NCI-H748 treated with DMSO at 0.1 percent for 48 hours (cell line): ENCODE data around the gene SNRNP27.
"Not testable (repeated sequence)": the region's sequence is repeated elsewhere in the genome, so short reads cannot be mapped to it uniquely, and the experiment has no call there.

ENCODE experiments used
- DNase-seq: peaks from one replicate; lab custom pipeline; 2025; lab: John Stamatoyannopoulos, UW

SNRNP27 gene

DNA sequence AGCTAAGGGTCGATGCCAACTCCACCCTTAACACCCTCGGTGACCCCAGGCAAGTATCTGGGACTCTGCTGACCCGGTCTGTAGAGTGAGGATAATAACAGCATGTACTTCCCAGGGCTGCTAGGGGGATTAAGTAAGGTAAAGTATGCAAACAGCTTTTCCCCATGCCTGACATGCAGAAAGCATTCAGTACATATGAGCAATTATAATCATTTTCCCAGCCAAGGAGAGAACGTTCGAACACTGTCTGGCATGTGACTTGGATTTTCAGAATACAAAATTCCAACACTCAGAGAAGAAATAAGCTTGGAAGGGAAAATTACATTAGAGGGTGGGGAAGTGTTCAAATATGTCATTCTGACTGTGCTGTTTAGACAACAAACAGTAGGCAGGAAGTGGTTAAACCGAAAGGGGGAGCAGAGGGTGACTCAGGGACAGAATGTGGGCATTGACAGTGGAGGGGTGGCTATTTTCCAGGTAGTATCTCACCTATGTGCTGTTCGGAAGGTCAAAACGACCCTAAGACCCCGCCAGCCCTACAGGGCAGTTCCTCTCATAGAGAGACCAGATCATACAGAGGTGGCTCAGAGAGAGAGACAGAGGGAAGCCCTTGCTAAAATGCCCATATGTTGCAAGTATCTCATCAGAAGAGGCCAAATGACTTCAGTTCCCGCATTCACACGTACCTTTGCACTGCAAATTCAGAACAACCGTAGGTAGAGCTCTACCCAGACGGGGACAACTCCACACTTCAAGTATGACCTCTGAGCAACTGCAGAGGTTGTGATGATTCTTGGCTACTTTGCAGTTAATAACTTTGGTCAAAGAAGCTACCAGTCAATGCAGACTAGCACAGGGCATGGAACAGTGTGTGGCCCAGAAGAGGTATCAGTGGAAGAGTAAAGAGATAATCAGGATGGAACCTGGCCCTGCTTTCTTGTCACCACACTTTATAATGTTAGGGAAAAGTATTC is 52.9 kb downstream of the SNRNP27 start:
- DNase-seq: no peak

DNA sequence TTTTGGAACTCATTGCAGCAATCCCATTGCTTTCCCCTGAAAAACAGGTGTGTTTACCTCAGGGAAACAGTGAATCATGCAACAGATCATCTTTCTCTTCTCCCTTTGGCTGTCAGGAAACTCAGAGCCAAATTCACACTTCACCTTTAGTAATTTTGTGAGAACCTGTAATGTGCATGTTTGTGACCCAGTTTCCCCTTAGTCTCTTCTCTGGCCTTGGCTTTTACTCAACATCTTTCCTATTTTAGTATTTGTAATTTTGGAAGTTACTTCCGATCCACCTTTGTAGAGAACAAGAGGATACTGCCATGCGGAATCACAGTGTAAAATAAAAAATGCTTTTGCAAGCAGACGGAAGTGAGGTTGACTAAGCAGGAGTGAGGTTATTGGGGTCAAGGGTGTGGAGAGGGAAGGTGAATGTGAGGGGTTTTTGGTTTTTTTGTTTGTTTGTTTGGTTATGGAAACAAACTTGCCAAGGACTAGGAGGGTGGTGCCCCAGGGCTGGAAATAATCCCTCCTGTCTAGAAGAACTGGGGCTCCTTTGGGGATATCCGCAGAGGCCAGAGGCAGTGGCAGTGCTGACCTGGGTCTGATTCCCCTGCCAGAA is 53.7 kb downstream of the SNRNP27 start:
- DNase-seq: no peak

DNA sequence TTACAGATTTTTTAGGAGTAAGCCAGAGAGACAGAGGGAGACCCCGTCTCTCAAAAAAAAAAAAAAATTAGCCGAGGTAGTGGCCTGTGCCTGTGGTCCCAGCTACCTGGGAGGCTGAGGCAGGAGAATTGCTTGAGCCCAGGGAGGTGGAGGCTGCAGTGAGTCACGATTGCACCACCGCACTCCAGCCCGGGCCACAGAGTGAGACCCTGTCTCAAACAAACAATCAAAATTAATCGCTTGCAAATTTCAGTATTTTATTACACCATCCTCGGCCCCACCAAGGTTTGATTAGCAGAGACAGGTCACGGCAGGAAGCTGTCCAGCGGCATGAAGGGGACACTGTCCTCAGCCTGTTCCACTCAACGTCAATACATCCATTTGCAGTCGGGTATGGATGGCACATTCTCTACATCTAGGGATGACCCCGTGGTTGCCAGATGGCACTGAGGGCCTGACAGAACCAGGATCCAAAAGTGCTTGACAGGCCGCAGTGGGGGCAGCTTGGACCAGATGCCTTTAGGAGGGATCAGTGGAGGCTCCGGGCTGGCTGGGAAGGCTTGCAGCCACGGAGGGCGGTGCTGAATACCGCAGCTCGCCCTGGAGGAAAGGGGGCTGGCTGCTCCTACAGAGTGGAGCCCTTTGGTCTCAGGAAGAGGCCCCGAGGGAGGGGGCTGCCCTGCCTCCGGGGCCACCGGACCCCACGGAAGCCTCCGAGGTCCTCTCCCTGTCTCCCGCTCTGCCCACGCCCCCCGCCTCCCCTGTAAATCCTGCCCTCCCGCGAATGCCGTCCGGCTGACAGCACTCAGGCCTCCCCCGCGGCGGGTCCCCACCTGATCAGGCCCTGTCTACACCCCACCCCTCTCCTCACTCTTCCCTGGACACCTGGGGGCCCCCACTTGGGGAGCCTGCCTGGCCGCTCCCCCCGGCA is 54.5 kb downstream of the SNRNP27 start:
- DNase-seq: no peak

DNA sequence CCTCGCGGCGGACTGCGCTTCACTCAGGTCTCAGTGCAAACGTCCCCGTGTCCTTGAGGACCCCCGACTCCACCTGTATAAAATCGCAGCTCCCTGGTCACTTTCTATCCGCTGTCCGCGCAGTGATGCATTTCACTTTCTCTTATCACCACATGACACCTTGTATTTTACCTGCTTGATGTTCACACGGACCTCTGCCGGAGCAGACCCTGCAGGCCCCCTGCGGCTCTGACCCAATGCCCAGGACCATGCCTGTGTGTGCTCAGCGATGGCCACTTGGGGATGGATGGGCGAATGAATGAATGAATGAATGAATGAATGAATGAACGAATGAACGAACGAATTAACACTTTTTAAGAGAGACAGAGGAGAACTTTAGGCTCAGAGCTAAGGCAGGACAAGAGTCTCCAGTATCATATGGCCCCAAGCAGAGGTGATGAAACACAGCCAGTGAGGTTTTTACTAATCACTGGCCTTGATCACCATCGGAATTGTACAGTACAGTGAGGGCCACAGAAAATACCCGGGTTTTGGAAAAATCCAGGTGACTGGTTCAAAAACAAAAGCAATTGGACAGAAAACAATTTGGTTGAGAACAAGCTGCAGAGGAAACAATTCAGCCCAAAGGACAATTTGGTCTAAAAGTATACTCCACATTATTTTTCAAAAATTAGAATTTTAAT is 55.3 kb downstream of the SNRNP27 start:
- no peak for DNase-seq

DNA sequence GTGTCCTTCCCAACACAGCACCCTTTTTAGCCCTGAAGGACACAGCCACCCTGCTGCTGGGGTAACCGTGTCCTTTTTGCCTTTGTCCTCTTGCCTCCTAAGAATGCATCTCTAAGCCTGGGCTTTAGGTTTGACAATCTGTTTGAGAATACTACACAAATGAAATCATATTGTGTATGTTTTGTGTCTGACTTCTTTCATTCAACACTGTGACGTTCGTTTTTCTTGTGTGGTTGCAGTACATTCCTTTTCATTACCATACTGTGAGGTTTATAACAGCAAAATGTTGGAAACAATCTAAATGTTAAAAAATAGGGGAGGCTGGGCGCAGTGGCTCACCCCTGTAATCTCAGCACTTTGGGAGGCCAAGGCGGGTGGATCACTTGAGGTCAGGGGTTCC is 56.5 kb downstream of the SNRNP27 start:
- DNase-seq: no peak

DNA sequence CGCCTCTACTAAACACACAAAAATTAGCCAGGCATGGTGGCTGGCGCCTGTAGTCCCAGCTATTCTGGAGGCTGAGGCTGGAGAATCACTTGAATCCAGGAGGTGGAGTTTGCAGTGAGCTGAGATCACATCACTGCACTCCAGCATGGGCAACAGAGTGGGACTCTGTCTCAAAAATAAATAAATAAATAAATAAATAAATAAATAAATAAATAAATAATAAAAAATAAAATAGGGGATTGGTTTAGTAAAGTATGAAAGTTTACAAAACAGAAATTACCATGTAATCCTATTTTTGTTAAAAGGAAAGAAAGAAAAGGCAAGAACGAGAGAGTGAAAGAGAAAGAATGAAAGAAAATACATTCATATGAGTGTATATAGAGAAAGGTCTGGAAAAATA is 56.9 kb downstream of the SNRNP27 start:
- not testable (repeated sequence) for DNase-seq

DNA sequence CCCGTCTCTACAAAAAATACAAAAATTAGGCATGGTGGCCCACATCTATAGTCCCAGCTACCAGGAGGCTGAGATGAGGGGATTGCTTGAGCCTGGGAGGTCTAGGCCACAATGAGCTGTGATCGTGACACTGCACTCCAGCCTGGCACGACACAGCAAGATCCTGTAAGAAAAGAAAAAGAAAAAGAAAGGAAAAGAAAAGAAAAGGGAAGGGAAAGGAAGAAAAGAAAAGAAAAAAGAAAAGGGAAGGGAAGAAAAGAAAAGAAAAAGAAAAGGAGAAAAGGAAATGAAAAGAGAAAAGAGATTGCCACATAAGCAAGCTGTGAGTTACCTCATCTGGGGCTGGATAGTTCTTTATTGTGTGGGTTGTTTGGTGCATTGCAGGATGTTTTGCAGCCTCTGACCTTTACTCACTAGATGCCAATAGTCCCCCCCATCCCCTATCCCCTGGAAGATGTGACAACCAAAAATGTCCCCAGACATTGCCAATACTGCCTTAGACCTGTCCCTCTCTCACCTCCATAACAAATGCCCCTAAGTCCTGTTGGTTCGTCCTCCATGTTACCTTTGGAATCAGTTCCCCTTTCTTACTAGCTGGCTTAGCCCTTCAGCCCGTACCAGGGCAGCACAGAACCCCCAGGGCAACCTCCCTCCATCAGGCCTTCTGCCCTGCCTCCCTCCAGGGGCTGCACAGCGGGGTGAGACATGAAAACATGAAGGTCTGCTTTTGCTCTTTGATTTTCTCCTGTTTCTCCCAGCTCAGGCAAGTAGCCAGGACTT is 58.8 kb downstream of the SNRNP27 start:
- no peak for DNase-seq

DNA sequence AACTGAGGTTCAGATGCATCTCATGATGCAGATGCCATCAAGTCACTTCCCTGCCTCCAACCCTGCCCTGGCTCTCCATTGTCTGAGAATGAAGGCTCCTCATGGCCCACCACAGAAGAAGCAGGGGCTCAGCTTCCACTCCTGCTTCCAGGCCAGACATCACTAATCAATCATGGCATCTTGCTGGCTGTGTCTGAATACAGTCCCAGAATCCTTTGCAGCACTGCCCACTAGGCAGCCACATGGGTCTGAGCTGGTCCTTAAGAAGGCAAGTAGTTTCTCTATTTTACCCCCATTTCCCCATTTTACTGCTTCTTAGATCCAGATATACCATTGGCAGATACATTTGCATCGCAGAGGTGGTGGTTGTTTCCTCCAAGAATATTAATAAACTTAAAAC is 60.3 kb downstream of the SNRNP27 start:
- DNase-seq: no peak
